Keratinocyte (primary cell): ENCODE measurements around the gene SPOCK3. TPM values are rescaled to one million over a fixed set of nuclear protein-coding genes. Genes with fewer than 3 reads are reported as not detected.

Source experiments
- DNase-seq: peaks from one replicate; pipeline ENCODE4 v3.0.0-alpha.2; 2011; ENCODE audit warnings: low read depth, missing footprints, low spot score
- FAIRE-seq: peaks from 2 replicates; lab custom pipeline; 2011; peaks lifted over from hg19 to GRCh38; lab: Jason Lieb, UNC
- H2AFZ ChIP-seq: 2 replicates; pipeline ENCODE4 v1.6.0; 2012; ENCODE audit warnings: low read length, control low read depth, inconsistent platforms; ENCODE audit not compliant: control insufficient read depth
- H3K27ac ChIP-seq: 2 replicates; pipeline ENCODE4 v1.5.1; 2011; ENCODE audit warnings: low read length; ENCODE audit not compliant: control insufficient read depth, insufficient read depth
- H3K27me3 ChIP-seq: 3 replicates; pipeline ENCODE4 v1.6.0; 2011; ENCODE audit warnings: low read length; ENCODE audit not compliant: control insufficient read depth, insufficient read depth; ENCODE audit errors: extremely low read depth
- H3K36me3 ChIP-seq, 2 experiments: 2 replicates in 1 of 2; 3 replicates in 1 of 2; pipeline ENCODE4 v1.5.1; 2011; ENCODE audit warnings: low read length in 2 of 2, mild to moderate bottlenecking in 1 of 2; ENCODE audit not compliant: control insufficient read depth in 2 of 2, insufficient read depth in 2 of 2; ENCODE audit errors: extremely low read depth in 1 of 2
- H3K4me1 ChIP-seq: 3 replicates; pipeline ENCODE4 v1.5.1; 2011; ENCODE audit warnings: low read length; ENCODE audit not compliant: control insufficient read depth, insufficient read depth; ENCODE audit errors: extremely low read depth
- H3K4me2 ChIP-seq: 3 replicates; pipeline ENCODE4 v1.6.0; 2011; ENCODE audit warnings: low read depth, low read length; ENCODE audit not compliant: control insufficient read depth, insufficient read depth; ENCODE audit errors: extremely low read depth
- H3K4me3 ChIP-seq, 3 experiments: fragments of 200-600 bp in 1 of 3; sonication (generic) in 1 of 3; 2 replicates in 2 of 3; 3 replicates in 1 of 3; pipeline ENCODE4 v1.5.1; 2011 to 2016; ENCODE audit warnings: low read length in 3 of 3, mild to moderate bottlenecking in 3 of 3, control low read depth in 2 of 3, inconsistent platforms in 1 of 3, low read depth in 1 of 3, mixed read lengths in 1 of 3, mixed run types in 1 of 3, moderate library complexity in 1 of 3; ENCODE audit not compliant: control insufficient read depth in 2 of 3, insufficient read depth in 2 of 3; ENCODE audit errors: extremely low read depth in 1 of 3
- H3K79me2 ChIP-seq: 2 replicates; pipeline ENCODE4 v1.6.0; 2012; ENCODE audit warnings: low read length; ENCODE audit not compliant: control insufficient read depth, insufficient read depth
- H3K9ac ChIP-seq: 3 replicates; pipeline ENCODE4 v1.6.0; 2011; ENCODE audit warnings: low read length; ENCODE audit not compliant: control insufficient read depth, insufficient read depth; ENCODE audit errors: extremely low read depth
- H3K9me1 ChIP-seq: 3 replicates; pipeline ENCODE4 v1.6.0; 2011; ENCODE audit warnings: low read length; ENCODE audit not compliant: control insufficient read depth, insufficient read depth; ENCODE audit errors: extremely low read depth
- H3K9me3 ChIP-seq: 2 replicates; pipeline ENCODE4 v1.5.1; 2012; ENCODE audit warnings: low read depth, low read length; ENCODE audit not compliant: control insufficient read depth
- H4K20me1 ChIP-seq: 3 replicates; pipeline ENCODE4 v1.6.0; 2011; ENCODE audit warnings: low read length; ENCODE audit not compliant: control insufficient read depth, insufficient read depth; ENCODE audit errors: extremely low read depth
- EZH2 ChIP-seq: IDR thresholded peaks from one replicate; pipeline ENCODE4 v1.6.1; 2012; ENCODE audit warnings: inconsistent platforms, mild to moderate bottlenecking, low read length, moderate library complexity
- dilution Hi-C: fragments of 300-500 bp; cut with MboI; formaldehyde crosslinking; loops from one replicate; pipeline ENCODE4 v1.7.0; 2020; ENCODE audit warnings: low sequenced_read_pairs; ENCODE audit not compliant: extremely low pct_ligation_motif_present
- polyA plus RNA-seq, 5 experiments: library from polyadenylated mRNA; depleted of rRNA in 3 of 5; stranded (reverse) in 3 of 5; stranded (forward) in 1 of 5; unstranded in 1 of 5; fragments of >200 nt; gene quantifications; 1 replicate in 1 of 5; 2 replicates in 3 of 5; 3 replicates in 1 of 5; pipeline versions ENCODE4 v1.2.1 to v1.2.3, GENCODE V29; 2011 to 2012; ENCODE audit warnings: missing spikeins in 2 of 5, low read depth in 1 of 5, low replicate concordance in 1 of 5
- TF ChIP-seq, protein P1 (sequence below), 3 experiments: IDR thresholded peaks in 1 of 3; conservative IDR thresholded peaks in 1 of 3; optimal IDR thresholded peaks in 1 of 3; 2 replicates in 2 of 3; 3 replicates in 1 of 3; pipeline versions ENCODE3 to v1.5.1; 2011; ENCODE audit warnings: low read length in 3 of 3, mild to moderate bottlenecking in 3 of 3, moderate library complexity in 2 of 3, control low read depth in 1 of 3, inconsistent platforms in 1 of 3; ENCODE audit not compliant: insufficient read depth in 2 of 3; ENCODE audit errors: extremely low read depth in 1 of 3

The SPOCK3 gene
- polyA plus RNA-seq, 1 donor (not counting 4 experiments of a cell fraction or from before 2014, with no cell fraction given), result not detected

DNA sequence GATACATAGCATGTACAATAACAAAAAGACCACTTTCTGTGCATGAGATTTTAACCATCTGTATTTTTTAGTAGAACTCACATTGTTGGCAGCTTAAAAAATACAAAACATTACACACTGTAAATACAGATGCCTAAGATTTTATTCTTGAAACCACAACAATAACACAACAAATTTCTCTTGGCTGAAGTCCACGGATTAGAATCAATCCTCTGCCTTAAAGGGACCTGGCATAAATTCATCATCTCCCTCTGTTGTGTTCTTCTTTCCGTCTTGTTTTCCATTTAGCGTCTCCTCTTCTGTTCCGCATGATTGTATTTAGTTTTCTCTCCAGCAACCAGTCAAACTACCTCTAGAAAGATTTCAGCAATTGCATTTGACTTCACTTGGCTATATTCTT lies 231.0 kb downstream of the SPOCK3 start:
- DNase-seq, result no peak
- H3K79me2 ChIP-seq, result no peaks in the 10 kb centered on the region

DNA sequence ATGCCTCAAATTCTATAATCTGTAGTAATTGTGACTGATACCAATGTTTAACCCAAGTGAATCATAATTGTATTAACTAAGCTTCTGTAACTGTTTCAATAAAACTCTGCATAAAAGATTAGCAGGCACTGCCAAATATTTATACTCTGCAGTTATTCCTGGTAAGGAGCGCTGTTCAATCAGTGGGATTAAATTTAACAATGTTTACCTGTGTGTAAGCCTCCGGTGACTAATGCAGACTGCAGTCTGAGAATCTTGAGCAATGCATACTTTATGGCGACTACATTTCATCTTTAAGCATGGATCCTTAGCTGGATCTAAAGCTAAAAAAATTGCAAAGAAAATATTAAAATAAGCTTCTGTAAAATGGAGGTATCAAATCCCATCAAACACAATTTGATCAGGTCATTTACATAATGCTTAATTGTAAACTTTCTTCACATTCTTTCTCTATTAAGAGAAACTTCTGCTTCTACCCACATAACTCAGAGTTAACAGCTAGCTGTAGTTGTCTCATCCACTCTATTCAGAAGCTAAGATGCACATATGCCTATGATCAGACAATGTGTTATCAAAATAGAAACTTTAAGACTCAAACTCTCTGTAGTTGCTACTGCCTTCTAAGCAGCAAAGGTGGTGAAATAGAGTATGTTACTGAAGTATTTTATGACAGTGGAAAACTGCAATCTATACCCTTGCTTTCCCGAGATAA lies 234.0 kb downstream of the SPOCK3 start:
- dilution Hi-C loops, result loop anchor here (25.0 kb wide), 1 partner anchor 287 kb away; no protein-coding TSS in a partner anchor
- Histone ChIP-seq H3K9me1 (no peaks in the 10 kb centered on the region), H3K27me3 (no peaks in the 10 kb centered on the region), H2AFZ (no peak overlapping the region), H3K79me2 (no peaks in the 10 kb centered on the region), H3K9me3 (no peaks in the 10 kb centered on the region), H3K27ac (no peak overlapping the region), H3K9ac (no peak overlapping the region), H3K4me2 (no peak overlapping the region), H3K4me3 (no peak overlapping the region), H3K4me1 (no peaks in the 10 kb centered on the region), H4K20me1 (no peaks in the 10 kb centered on the region), H3K36me3 (no peaks in the 10 kb centered on the region)
- FAIRE-seq (no peak), DNase-seq (no peak)
- TF ChIP-seq EZH2, result no peak
- TF ChIP-seq, protein P1, sequence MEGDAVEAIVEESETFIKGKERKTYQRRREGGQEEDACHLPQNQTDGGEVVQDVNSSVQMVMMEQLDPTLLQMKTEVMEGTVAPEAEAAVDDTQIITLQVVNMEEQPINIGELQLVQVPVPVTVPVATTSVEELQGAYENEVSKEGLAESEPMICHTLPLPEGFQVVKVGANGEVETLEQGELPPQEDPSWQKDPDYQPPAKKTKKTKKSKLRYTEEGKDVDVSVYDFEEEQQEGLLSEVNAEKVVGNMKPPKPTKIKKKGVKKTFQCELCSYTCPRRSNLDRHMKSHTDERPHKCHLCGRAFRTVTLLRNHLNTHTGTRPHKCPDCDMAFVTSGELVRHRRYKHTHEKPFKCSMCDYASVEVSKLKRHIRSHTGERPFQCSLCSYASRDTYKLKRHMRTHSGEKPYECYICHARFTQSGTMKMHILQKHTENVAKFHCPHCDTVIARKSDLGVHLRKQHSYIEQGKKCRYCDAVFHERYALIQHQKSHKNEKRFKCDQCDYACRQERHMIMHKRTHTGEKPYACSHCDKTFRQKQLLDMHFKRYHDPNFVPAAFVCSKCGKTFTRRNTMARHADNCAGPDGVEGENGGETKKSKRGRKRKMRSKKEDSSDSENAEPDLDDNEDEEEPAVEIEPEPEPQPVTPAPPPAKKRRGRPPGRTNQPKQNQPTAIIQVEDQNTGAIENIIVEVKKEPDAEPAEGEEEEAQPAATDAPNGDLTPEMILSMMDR (optimal IDR thresholded peaks at IDR 0.05 in 1 of 3, IDR thresholded peaks at IDR 0.05 in 1 of 3, conservative IDR thresholded peaks at IDR 0.05 in 1 of 3; ENCODE audit: extremely low read depth in 1 of 3, insufficient read depth in 2 of 3, low read length in 3 of 3), result no peak

More for the DNA sequence above, 231.0 kb downstream of the SPOCK3 start:
- Histone ChIP-seq H3K9ac (no peak overlapping the region), H3K27ac (no peak overlapping the region), H3K9me3 (no peaks in the 10 kb centered on the region), H3K27me3 (no peaks in the 10 kb centered on the region), H3K4me1 (no peaks in the 10 kb centered on the region), H3K4me2 (no peak overlapping the region), H3K36me3 (no peaks in the 10 kb centered on the region), H4K20me1 (no peaks in the 10 kb centered on the region), H2AFZ (no peak overlapping the region), H3K9me1 (no peaks in the 10 kb centered on the region), H3K4me3 (no peak overlapping the region)
- FAIRE-seq, result no peak
- dilution Hi-C loops, result loop anchor here (25.0 kb wide), 1 partner anchor 284 kb away; no protein-coding TSS in a partner anchor
- no peak for TF ChIP-seq EZH2
- TF ChIP-seq, protein P1 (optimal IDR thresholded peaks at IDR 0.05 in 1 of 3, IDR thresholded peaks at IDR 0.05 in 1 of 3, conservative IDR thresholded peaks at IDR 0.05 in 1 of 3; ENCODE audit: extremely low read depth in 1 of 3, insufficient read depth in 2 of 3, low read length in 3 of 3), result no peak
